Measurements from ENCODE around the gene CCL5. TPM values are rescaled to one million over a fixed set of nuclear protein-coding genes. Genes with fewer than 3 reads are reported as not detected.

The CCL5 gene
- total RNA-seq, 1 experiment from 2014 or later, result not detected

DNA sequence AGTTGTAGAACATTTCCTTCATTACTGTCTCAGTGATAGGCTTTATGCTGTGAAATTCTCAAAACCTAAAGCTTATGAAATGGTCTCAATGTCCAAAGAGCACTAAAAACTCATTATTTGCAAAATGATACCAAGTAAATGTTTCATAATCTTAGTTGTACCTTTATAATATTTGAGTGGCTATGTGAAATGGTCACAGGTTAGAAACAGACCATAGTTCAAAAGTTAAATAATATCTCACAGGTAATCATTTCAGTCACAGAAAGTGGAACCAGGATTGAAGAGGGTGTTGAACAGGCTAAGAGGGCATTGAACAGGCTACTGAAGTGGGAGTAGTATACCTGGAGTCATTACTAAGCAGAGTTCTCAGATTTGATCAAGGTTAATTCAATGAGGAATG lies 47.6 kb upstream of the CCL5 start:
- Mint-ChIP-seq H3K36me3 (ENCODE audit: insufficient read depth in 1 of 3, low read depth in 3 of 3) (peaks cover 0 to 27% (median 16%) of the 10 kb centered on the region in 3 experiments; a peak in 5 of 7 replicates), H3K4me1 (peaks cover 19 to 22% of the 10 kb centered on the region in 2 experiments), H3K4me3 (no peak overlapping the region), H3K27me3 (ENCODE audit: low read depth) (peaks cover 3% of the 10 kb centered on the region; the same call in 1 of the 2 replicates), H3K27ac (no peak overlapping the region), H3K9me3 (no peaks in the 10 kb centered on the region)
- Histone ChIP-seq H3T11ph (ENCODE audit: low read length) (no peak overlapping the region), H3K14ac (ENCODE audit: insufficient read depth, low read length) (no peak overlapping the region), H2AK5ac (ENCODE audit: insufficient read length, low read length) (no peak overlapping the region), H4K20me1 (ENCODE audit: control insufficient read depth, insufficient read depth, insufficient read length) (no peaks in the 10 kb centered on the region), H3K4me2 (ENCODE audit: insufficient read depth, insufficient read length, low read length) (no peak overlapping the region), H3K27ac (ENCODE audit: insufficient read length, low read depth, low read length) (no peak overlapping the region), H2BK120ac (ENCODE audit: low read depth, low read length, poor library complexity, severe bottlenecking) (no peak overlapping the region), H2AFZ (ENCODE audit: low read length) (no peak overlapping the region), H3K56ac (ENCODE audit: insufficient read length, low read depth, low read length) (no peak overlapping the region), H3K79me2 (ENCODE audit: insufficient read depth, low read length) (no peaks in the 10 kb centered on the region), H4K5ac (ENCODE audit: insufficient read length, low read depth, low read length) (no peak overlapping the region), H2BK15ac (ENCODE audit: low read depth, low read length) (no peak overlapping the region), H3K9ac (ENCODE audit: extremely low read depth, insufficient read length, low read length) (no peak overlapping the region), H4K91ac (ENCODE audit: insufficient read length, low read depth, low read length) (no peak overlapping the region), H3K23ac (ENCODE audit: insufficient read length, low read depth, low read length) (no peak overlapping the region), H3K79me1 (ENCODE audit: insufficient read depth, low read depth, low read length, poor library complexity, severe bottlenecking) (no peaks in the 10 kb centered on the region), H3K27me3 (ENCODE audit: insufficient read depth, low read length) (no peaks in the 10 kb centered on the region), H2BK12ac (ENCODE audit: insufficient read length, low read depth, low read length) (no peak overlapping the region), H3K4ac (ENCODE audit: low read depth, low read length) (no peak overlapping the region), H2BK20ac (ENCODE audit: low read depth, low read length, poor library complexity, severe bottlenecking) (no peak overlapping the region), H3K9me3 (ENCODE audit: control insufficient read depth, low read depth, low read length) (no peaks in the 10 kb centered on the region), H3K23me2 (ENCODE audit: insufficient read length, low read depth, low read length, poor library complexity, severe bottlenecking) (peaks cover 3% of the 10 kb centered on the region), H2BK5ac (ENCODE audit: insufficient read length, low read length) (no peak overlapping the region), H3K18ac (ENCODE audit: insufficient read length, low read depth, low read length) (no peak overlapping the region), H4K8ac (replicated peaks; ENCODE audit: insufficient read length, low read depth, low read length) (no peak overlapping the region), H3K4me1 (ENCODE audit: insufficient read depth, low read length) (peaks cover 4% of the 10 kb centered on the region; the same call in 1 of the 2 replicates)
- DNase-seq, result no peak
- TF ChIP-seq, protein P1, sequence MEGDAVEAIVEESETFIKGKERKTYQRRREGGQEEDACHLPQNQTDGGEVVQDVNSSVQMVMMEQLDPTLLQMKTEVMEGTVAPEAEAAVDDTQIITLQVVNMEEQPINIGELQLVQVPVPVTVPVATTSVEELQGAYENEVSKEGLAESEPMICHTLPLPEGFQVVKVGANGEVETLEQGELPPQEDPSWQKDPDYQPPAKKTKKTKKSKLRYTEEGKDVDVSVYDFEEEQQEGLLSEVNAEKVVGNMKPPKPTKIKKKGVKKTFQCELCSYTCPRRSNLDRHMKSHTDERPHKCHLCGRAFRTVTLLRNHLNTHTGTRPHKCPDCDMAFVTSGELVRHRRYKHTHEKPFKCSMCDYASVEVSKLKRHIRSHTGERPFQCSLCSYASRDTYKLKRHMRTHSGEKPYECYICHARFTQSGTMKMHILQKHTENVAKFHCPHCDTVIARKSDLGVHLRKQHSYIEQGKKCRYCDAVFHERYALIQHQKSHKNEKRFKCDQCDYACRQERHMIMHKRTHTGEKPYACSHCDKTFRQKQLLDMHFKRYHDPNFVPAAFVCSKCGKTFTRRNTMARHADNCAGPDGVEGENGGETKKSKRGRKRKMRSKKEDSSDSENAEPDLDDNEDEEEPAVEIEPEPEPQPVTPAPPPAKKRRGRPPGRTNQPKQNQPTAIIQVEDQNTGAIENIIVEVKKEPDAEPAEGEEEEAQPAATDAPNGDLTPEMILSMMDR (conservative IDR thresholded peaks at IDR 0.05), result no peak

Measured in H9 (cell line).